ENCODE measurements around the gene KRTDAP. TPM values are rescaled to one million over a fixed set of nuclear protein-coding genes. Genes with fewer than 3 reads are reported as not detected.

The KRTDAP gene
- polyA plus RNA-seq, 1 donor (not counting 4 experiments of a cell fraction or from before 2014, with no cell fraction given): 85.4 TPM

- dilution Hi-C loops (cut with MboI; ENCODE audit: extremely low pct_ligation_motif_present, low sequenced_read_pairs): no loop called here
- DNase-seq (ENCODE audit: low read depth, low spot score) (no peak), FAIRE-seq (no peak)
These were observed 51.7 kb downstream of the KRTDAP start for GRCh38 chr19:35438527-35438926.

GRCh38 chr19:35438096-35438495 lies 52.2 kb downstream of the KRTDAP start:
- no peak overlapping the region for H3K4me2 ChIP-seq (ENCODE audit: control insufficient read depth, extremely low read depth, insufficient read depth, low read depth, low read length)
- DNase-seq (ENCODE audit: low read depth, low spot score) (no peak), FAIRE-seq (no peak)
- no peaks in the 10 kb centered on the region for H3K79me2 ChIP-seq (ENCODE audit: control insufficient read depth, insufficient read depth, low read length)
- H3K9me3 ChIP-seq (ENCODE audit: control insufficient read depth, low read depth, low read length): no peaks in the 10 kb centered on the region
- H2AFZ ChIP-seq (ENCODE audit: control insufficient read depth, low read length): no peak overlapping the region
- H3K27ac ChIP-seq (ENCODE audit: control insufficient read depth, insufficient read depth, low read length): no peak overlapping the region
- no peak overlapping the region for H3K9ac ChIP-seq (ENCODE audit: control insufficient read depth, extremely low read depth, insufficient read depth, low read length)
- H3K9me1 ChIP-seq (ENCODE audit: control insufficient read depth, extremely low read depth, insufficient read depth, low read length): no peaks in the 10 kb centered on the region
- dilution Hi-C loops (cut with MboI; ENCODE audit: extremely low pct_ligation_motif_present, low sequenced_read_pairs): no loop called here
- no peaks in the 10 kb centered on the region for H4K20me1 ChIP-seq (ENCODE audit: control insufficient read depth, extremely low read depth, insufficient read depth, low read length)
- H3K27me3 ChIP-seq (ENCODE audit: control insufficient read depth, extremely low read depth, insufficient read depth, low read length): peaks cover 6% of the 10 kb centered on the region
- H3K4me1 ChIP-seq (ENCODE audit: control insufficient read depth, extremely low read depth, insufficient read depth, low read length): peaks cover 8% of the 10 kb centered on the region
- no peak overlapping the region for H3K4me3 ChIP-seq (ENCODE audit: control insufficient read depth in 2 of 3, extremely low read depth in 1 of 3, insufficient read depth in 2 of 3, low read depth in 1 of 3, low read length in 3 of 3)
- TF ChIP-seq EZH2 (IDR thresholded peaks at IDR 0.05; ENCODE audit: low read length): no peak
- no peak for TF ChIP-seq CTCF (optimal IDR thresholded peaks at IDR 0.05 in 1 of 3, IDR thresholded peaks at IDR 0.05 in 1 of 3, conservative IDR thresholded peaks at IDR 0.05 in 1 of 3; ENCODE audit: extremely low read depth in 1 of 3, insufficient read depth in 2 of 3, low read length in 3 of 3)
- H3K36me3 ChIP-seq (ENCODE audit: control insufficient read depth in 2 of 2, extremely low read depth in 1 of 2, insufficient read depth in 2 of 2, low read length in 2 of 2): no peaks in the 10 kb centered on the region

More at GRCh38 chr19:35438527-35438926, 51.7 kb downstream of the KRTDAP start:
- no peaks in the 10 kb centered on the region for H4K20me1 ChIP-seq (ENCODE audit: control insufficient read depth, extremely low read depth, insufficient read depth, low read length)
- H3K9me3 ChIP-seq (ENCODE audit: control insufficient read depth, low read depth, low read length): no peaks in the 10 kb centered on the region
- H3K9me1 ChIP-seq (ENCODE audit: control insufficient read depth, extremely low read depth, insufficient read depth, low read length): no peaks in the 10 kb centered on the region
- no peak overlapping the region for H3K27ac ChIP-seq (ENCODE audit: control insufficient read depth, insufficient read depth, low read length)
- no peaks in the 10 kb centered on the region for H3K36me3 ChIP-seq (ENCODE audit: control insufficient read depth in 2 of 2, extremely low read depth in 1 of 2, insufficient read depth in 2 of 2, low read length in 2 of 2)
- H3K4me1 ChIP-seq (ENCODE audit: control insufficient read depth, extremely low read depth, insufficient read depth, low read length): peaks cover 8% of the 10 kb centered on the region
- TF ChIP-seq EZH2 (IDR thresholded peaks at IDR 0.05; ENCODE audit: low read length): no peak
- TF ChIP-seq CTCF (optimal IDR thresholded peaks at IDR 0.05 in 1 of 3, IDR thresholded peaks at IDR 0.05 in 1 of 3, conservative IDR thresholded peaks at IDR 0.05 in 1 of 3; ENCODE audit: extremely low read depth in 1 of 3, insufficient read depth in 2 of 3, low read length in 3 of 3): no peak
- no peaks in the 10 kb centered on the region for H3K79me2 ChIP-seq (ENCODE audit: control insufficient read depth, insufficient read depth, low read length)
- H3K4me3 ChIP-seq (ENCODE audit: control insufficient read depth in 2 of 3, extremely low read depth in 1 of 3, insufficient read depth in 2 of 3, low read depth in 1 of 3, low read length in 3 of 3): no peak overlapping the region
- H3K4me2 ChIP-seq (ENCODE audit: control insufficient read depth, extremely low read depth, insufficient read depth, low read depth, low read length): no peak overlapping the region
- H3K27me3 ChIP-seq (ENCODE audit: control insufficient read depth, extremely low read depth, insufficient read depth, low read length): peaks cover 6% of the 10 kb centered on the region
- no peak overlapping the region for H3K9ac ChIP-seq (ENCODE audit: control insufficient read depth, extremely low read depth, insufficient read depth, low read length)
- no peak overlapping the region for H2AFZ ChIP-seq (ENCODE audit: control insufficient read depth, low read length)

Data from keratinocyte (primary cell).